Activated CD4-positive, CD25-positive, alpha-beta regulatory T cell treated with anti-CD3 and anti-CD28 coated beads, Interleukin-2, amount 50 U/mL, for 72 hours (primary cell): ENCODE data around the gene EMID1.
"Not testable (repeated sequence)": the region's sequence is repeated elsewhere in the genome, so short reads cannot be mapped to it uniquely, and the experiment has no call there.

Experiments used
- DNase-seq: peaks from one replicate; pipeline ENCODE4 v3.0.0; 2021

The EMID1 gene

DNA sequence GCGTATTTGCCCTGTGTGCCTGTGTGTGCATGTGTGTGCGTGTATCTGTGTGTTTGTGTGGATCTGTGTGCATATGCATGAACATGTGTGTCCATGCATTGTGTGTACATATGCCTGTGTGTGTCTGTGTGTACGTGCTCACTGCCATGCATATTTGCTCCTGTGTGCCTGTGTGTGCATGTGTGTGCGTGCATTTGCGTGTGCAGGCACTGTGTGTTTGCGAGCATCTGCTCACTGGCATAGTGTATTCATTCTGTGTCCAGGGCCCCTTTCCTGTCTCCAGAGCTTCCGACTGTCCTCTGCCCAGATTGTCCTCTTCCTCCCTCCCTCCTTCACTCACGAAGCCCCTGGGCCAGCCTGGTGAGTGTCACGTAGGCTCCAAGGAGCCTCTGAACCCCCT, 5.8 kb downstream of the EMID1 start:
- no peak for DNase-seq

DNA sequence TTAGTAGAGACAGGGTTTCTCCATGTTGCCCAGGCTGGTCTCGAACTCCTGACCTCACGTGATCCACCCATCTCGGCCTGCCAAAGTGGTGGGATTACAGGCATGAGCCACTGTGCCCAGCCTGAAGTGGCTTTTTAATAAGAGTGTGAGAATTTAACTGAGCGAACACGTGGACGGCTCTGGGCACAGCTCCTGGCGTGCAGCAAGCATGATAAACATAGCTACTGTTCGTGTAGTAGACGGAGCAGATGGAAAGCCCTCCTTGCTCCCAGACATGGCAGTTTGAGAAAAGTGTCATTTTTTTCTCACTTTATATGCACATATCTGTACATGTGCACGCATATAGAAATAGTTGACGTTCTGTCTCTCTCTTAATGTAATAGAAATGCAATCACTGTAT, 7.0 kb downstream of the EMID1 start:
- no peak for DNase-seq

DNA sequence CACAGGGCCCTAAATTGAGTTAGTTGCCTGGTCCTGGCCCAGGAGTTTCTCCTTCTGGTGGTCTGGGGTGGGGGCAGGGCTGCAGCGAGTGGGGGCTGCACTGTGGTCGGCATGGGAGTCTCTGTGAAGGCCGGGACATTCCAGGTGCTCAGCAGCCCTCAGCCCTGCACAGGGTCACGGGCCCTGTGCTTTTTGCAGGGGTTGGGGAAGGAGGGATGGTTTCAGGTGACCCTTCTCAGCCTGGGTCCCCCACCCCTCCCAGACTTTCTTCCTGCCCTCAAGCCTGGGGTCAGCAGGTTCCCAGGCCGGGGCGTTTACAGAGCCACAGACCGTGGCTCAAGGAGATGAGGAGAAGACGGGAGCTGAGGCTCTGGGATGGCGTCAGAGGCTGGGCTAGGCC, 7.8 kb downstream of the EMID1 start:
- DNase-seq: no peak

DNA sequence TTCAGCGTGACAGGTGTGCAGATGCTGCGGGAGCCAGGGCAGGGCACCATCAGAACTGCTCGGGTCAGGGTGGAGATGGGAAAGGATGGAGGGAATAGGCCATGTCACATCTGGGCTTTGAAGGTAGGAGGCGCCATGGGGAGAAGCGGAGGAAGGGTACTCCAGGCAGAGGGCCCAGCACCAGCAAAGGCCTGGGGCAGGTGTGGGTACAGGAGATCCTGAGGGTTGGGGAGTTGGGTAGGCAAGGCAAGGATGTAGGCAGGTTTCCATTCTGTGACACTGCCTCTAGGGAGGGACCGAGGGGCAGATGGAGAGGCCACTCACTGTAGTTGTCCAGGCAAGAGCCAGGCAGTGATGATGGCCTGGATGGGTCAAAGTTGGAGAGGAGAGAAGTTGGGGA, 8.5 kb downstream of the EMID1 start:
- no peak for DNase-seq

DNA sequence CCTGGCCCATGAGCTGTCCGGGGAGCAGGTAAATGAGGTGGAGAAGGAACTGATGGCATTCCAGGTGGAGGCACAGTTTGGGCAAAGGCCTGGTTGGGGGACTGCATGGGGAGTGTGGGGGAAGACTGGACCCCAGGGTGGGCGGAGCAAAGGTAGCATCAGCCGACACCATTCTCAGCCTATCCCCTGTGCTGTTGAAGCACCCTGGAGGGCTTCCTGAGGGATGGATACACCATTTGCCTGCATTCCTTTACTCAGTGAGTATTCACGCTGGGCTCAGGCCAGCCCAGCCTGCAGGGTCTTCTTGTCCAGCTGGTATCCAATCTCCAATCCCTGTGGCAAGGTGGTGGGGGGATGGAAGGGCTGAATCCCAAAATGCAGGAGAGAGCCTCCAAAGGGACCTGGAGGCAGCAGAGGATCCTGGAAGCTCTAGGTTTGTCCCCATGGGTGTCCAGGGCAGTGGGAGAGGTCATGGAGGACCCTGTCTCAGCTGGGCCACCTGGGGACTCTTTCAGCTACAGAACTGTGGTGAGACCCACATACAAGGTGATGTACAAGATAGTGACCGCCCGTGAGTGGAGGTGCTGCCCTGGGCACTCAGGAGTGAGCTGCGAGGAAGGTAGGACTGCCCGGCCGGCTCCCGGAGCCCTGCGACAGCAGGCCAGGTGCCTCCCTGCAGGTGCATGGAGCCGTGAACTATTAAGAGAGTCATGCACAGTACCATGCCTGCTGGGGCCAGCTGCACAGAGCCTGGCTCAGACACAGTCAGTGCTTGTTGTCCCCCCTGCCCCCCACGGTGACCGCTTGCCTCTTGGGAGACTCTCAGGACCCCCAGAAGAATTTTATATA, 9.5 kb downstream of the EMID1 start:
- DNase-seq: no peak

DNA sequence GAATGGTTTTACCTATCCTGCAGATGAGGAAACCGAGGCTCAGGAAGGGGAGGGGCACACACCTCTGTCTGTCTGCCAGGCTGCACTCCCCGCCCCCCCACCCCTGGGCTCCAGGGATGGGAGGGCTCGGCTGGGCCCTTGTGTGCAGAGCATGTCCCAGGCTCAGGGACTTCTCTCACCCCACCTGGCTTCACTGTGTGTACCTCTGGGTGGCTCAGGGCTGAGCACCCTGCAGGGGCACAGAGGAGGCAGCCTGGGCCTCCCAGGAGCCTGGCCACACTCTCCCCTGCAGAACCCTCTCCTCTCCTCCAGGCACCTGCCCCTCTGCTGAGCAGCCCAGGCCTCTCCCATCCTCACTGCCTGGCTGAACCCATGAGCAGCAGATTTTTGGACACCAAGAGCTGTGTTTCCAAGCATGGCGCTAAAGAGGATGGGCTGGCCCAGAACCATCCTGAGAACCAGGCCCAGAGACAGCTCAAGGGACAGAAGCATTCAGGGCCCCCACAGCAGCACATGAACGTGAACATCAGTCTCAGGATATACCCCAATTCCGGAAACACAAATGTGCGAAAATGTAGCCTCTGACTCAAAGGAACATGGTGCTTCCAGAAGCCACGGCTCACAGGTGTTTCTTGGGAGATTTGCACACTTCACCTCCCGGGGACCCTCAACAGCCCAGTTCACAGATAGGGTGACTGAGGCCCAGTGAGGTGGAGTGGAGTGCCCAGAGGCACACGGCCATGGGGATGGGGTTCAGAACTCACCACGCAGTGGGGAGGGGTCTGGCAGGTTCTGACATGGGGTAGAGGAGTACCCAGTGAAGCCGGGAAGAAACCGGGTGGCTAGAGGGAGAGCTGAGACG, 10.5 kb downstream of the EMID1 start:
- DNase-seq: no peak

DNA sequence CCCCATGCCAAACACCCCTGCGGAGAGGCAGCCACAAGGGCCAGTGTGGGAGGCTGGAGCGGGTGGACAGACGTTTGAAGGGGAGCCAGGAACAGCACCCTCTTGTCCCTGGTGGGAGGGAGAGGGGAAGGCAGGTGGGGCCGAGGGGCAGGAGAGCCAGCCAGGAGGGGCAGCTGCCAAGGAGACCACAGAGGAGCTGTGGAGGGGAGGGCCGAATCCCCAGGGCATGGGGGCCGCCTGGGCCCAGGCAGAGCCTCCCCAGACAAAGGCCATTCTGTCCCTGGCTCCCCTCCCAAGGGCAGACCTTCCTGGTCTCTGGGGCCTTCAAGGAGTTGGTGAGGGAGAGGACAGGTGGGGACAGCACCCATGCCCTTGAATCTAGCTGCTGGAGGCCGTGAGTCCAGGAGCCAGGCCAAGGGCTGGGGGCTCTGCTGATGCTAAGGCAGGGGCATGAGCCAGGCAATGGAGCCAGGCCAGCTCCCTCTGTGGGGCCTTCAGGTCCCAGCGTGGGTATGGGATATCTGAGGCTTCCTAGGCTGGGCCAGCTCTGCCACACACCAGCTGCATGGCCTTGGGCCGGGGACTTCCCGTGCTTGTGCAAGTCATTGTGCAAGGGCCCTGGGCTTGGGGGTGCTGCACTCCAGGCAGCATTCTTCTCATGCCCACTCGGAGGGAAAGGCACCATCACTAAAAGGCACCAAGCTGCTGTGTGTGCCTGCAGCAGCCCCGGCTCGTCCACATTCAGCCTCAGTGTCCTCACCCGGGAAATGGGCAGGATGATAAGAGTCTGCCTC, 11.4 kb downstream of the EMID1 start:
- DNase-seq: no peak

DNA sequence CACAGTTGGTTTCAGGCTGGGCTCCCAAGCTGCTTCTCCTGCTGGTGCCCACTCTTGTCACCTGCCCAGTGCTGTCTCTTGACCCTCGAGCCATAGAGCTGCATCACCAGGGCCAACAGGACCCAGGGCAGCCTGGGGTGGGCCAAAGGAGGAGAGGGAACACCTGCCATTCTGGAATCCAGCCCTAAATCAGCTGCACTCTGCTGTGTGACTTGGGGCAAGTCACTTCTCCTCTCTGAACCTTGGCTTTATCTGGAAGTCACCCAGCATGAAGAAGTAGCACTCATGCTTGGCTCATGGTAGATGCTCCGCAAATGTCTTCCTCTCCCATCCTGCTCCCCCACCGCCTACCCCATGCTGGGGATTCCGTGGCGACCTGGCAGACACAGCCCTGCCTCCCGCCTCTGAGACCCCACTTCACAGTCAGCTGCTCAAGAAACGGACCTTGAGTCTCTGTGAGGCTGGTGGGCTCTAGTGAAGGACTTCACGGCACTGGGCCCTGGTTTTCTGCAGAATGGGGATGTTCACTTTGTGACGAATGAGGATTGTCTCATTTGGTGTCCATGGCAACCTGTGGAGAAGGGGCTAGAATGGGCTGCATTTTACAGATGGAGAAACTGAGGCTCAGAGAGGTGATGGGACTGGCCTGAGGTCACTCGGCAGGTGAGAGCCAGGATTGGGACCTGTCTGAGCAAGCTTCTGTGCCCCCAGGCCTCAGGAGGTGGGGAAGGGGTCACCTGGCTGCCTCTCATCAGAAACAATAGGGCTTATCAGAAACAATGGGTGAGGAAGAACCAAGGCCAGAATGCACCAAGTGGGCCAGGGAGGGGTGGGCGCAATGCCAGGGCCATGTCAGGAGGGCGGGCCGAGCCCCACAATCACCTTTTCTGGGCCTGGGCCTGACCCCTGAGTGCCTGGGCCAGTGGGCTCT, 12.4 kb downstream of the EMID1 start:
- DNase-seq: no peak

DNA sequence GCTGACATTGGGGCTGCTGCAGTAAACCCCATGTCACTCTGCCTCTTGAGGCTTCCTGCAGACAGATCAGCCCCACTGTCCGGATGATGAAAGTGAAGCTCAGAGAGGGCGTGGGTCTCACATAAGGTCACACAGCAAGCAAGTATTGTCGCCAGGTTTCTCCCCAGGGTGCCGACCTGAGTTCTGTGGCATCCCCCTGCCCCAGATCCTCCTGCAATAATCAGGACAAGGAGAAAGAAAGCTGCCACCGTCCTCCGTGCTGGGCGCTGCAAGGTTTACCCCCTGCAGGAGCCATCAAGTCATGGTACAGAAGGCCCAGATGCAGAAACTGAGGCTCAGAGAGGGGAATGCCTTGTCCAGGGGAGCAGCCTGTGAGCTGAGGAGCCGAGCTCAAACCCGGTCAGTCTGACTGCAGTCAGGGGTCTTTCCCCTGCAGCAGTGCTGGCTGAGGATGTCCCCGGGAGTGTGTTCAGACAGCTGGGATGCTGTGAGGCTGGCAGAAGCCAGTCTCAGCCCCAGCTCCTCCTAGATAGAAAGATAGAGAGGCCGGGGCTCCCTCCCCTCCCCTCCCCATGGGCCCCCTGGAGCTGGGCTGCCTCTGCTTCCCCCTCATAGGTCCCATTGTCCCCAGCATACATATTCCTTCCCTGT, 13.2 kb downstream of the EMID1 start:
- no peak for DNase-seq

DNA sequence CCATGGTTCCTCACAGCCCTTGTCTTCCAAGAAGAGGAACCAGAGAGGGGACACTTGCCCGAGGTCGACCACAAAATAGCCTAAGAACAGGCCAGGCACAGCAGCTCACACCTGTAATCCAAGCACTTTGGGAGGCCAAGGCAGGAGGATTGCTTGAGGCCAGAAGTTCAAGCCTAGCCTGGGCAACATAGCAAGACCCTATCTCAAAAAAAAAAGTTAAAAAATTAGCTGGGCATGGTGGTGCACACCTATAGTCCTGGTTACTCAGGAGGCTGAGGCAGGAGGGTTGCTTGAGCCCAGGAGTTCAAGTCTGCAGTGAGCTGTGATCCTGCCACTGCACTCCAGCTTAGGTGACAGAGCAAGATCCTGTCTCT, 13.7 kb downstream of the EMID1 start:
- not testable (repeated sequence) for DNase-seq

DNA sequence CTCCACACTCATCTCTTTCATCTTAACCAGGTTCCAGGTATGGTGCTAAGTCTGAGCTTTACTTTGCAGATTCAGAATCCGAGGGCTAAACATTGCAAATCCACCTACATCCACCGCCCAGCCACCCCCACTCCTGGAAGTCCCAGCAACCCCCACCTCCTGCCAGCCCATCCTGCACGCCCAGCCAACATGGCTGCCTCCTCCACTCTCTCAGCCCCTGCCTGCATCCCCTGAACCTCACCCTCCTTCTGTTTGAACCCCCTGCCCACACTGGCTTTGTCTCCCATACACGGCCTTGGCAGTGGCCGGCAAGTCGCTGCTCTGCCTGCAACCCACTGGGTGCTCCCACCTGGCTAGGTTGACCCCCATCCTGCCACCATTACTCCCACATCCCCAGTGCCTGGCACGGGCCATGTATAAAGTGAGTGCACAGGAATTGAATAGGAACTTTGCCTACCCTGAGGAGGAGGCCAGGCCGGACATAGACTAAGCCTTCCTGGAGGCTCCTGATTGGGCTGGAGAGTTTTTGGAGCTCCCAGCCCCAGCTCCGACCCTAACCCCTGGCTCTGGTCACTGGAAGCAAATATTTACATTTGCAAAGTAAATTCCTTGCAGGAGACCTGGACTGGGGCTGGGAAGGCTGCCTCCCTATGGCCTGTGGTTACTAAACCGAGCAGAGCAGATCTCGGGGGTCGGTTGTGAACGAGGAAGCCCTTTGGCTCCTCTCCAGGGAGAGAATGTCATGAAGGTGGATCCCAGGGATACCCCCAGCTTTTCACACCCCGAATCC, 14.4 kb downstream of the EMID1 start:
- no peak for DNase-seq

DNA sequence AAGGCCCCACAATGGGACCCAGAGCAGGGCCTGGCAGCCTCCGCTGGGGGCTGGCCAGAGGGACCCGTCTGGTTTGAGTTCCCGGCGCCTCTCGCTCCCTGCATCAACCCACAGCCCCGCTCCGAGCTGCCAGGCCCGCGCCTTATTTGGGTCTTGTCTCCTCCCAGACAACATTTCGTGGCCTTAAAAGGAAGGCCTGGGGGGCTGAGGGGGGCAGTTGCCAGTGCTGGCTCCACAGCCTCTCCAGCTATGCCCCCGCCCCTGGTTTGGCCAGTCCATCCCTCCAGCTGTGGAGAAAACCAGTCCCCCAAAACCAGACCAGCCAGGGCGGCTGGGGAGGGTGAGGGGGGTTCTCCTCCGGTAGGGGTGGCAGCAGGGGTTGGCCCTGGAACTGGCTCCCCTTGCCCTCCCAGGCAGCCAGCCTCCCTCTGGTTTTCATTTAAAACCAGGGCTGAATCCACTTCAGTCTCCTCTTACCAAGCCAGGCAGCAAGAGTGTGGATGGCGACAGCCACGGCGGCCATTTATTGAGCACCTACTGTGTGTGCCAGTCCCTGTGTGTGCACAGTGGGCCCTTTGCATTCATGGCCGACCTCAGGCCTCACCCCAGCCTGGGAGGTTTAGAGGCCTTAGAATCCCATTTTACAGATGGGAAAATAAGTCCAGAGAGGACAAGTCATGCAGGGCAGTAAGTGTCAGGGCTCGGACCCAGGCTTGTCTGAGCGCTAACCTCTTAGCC, 18.6 kb downstream of the EMID1 start:
- DNase-seq: no peak

DNA sequence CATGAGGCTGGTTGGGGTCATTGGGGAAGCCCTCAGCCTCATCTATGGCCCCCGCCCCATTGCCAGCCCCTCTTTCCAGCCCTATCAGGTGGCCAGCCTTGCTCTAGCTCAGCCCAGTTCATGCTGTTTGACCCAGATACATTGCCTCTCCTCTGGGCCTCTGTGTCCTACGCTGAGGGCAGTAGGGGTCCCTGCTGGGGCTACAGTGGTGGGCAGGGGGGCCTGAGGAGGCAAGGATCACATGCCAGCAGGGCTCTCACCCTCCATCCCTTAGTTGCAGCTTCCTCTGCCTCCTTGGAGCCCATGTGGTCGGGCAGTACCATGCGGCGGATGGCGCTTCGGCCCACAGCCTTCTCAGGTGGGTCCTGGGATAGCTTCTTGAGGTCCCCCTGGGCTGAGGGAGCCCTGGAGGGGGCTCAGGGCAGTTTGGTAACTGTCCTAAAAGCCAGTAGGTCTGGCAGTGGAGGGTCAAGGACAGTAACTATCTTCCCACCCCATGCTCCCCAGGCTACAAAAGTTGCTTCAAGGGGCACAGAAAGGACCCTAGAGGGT, 19.2 kb downstream of the EMID1 start:
- no peak for DNase-seq

DNA sequence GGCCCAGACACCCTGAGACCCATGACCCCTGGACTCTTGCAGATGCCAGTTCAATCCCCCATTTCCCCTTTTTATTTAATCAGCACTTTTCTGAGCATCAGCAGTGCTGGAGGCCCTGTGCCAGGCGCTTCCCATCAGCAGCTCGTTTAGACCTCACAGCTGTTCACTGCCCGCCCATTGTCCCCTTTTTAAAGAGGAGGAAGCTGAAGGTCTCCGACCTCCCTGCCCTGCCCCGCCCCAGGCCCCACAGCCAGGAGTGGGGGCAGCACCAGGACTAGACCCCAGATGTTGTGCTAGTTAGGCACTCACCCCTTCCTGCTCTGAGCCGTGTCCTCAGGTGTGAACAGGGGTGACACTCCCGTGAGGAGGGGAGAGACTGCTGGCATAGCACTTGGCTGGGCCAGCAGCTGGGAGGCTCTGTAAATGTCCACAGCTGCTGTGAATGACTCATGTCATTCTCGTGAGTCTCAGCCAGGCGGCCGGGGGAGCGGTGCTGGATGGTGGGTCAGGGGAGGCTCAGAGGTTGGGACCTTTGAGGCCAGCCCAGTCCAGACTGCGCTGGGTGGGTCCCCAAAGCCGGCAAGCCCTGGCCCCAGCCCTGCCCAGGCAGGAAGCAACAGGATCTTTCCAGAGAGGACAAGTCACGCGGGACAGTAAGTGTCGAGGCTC, 19.9 kb downstream of the EMID1 start:
- DNase-seq: no peak

DNA sequence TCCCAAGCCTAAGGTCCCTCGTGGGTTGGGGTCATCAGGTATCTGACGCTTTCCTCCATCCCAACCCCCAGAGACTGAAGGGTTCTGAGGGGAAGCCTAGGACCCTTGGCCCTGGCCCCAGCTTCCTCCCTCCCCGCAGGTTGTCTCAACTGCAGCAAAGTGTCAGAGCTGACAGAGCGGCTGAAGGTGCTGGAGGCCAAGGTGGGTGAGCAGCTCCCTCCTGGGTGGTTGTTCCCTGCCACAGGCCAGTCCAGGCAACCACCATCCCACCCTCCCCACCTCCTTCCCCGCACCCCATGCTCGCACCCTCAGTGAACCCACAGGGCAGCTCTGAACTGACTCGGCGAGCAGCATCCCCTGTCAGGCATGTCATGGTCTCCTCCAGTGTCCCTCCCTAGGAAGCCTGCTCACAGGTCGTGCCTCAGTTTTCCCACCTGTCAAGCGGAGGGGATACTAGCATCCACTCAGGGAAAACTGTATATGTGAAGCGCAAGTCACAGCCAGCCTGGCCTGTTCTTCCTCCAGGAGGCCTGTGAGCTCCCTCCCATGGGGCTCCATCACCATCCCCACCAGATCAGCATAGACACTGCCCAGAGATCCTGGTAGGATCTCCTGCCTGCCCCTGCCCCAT, 20.8 kb downstream of the EMID1 start:
- no peak for DNase-seq

DNA sequence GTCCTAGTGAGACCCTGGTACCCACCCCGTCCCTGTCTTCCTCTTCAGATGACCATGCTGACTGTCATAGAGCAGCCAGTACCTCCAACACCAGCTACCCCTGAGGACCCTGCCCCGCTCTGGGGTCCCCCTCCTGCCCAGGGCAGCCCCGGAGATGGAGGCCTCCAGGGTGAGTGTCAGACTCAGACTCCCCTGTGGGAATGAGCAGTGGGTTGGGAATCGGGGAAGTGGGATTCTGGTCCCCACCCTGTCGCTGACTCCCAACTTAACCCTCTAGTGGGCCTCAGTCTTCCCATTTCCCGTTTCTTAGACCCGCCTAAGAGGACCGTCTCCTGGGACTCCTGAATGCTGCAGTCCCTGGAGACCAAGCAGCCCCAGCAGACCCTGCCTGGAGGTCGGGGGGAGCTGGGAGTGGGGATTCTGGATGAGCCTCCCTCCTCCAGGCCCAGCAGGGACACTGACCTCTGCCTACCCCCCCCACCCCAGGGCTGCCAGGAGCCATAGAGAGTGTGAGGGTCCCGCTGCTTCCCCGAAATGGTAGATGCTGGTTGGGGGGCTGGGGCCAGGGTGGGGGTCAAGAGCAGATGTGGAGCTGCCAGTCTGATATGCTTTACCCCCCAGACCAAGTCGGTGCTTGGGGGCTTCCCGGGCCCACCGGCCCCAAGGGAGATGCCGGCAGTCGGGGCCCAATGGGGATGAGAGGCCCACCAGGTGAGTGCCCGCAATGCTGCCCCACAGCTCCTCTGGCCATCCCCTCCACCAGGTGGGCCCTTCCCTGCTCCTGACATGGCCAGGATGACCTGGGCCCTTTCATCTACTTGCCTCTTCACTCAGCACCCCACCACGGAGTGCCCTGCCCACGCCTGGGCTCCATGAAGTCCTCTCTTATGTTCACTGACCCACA, 25.5 kb downstream of the EMID1 start:
- no peak for DNase-seq
